ENCODE data around the gene DTD1. TPM values are rescaled to one million over a fixed set of nuclear protein-coding genes. Genes with fewer than 3 reads are reported as not detected.

The DTD1 gene
- total RNA-seq, 6 experiments from 2014 or later: 5.4 to 21.2 (median 7.5) TPM

DNA sequence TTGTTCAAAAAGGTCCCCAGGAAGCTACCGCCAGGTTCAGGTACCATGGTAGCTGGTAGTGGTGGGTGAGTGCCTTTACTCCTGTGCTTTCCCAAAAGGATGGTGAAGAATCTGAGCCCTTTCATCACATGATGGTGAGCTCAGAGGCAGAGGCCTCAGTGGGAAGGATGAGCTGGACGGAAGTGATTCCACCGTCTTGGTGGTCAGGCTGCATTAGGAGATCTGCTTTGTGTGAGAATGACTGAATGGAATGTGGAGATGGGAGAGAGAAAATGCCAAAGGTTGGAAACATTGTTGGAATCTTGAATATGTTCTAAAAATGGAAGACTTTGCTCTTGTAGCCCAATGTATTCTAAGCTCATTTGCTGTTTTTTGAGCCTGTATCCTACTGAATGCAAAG, 117.6 kb downstream of the DTD1 start:
- Histone ChIP-seq H3K27me3 (no peaks in the 10 kb centered on the region), H3K27ac (no peak overlapping the region), H3K4me1 (no peaks in the 10 kb centered on the region), H3K9me3 (no peaks in the 10 kb centered on the region), H3K4me3 (no peak overlapping the region), H3K36me3 (no peaks in the 10 kb centered on the region)
- peak in 1 of 4 donors; percentile 28 for ATAC-seq
- TF ChIP-seq CTCF (IDR thresholded peaks at IDR 0.05) (no peak), POLR2A (IDR thresholded peaks at IDR 0.05) (no peak)
- no peak for DNase-seq
- 79% methylated on average over 3 of the region's 3 CpGs for WGBS (ENCODE audit: insufficient coverage, low coverage, low lambda C conversion rate, missing lambda C conversion rate)
- intact Hi-C loops (cut with DNase I): no loop called here

- Histone ChIP-seq H3K4me3 (no peak overlapping the region), H3K36me3 (no peaks in the 10 kb centered on the region), H3K27me3 (no peaks in the 10 kb centered on the region), H3K4me1 (no peaks in the 10 kb centered on the region), H3K27ac (no peak overlapping the region), H3K9me3 (no peaks in the 10 kb centered on the region)
- TF ChIP-seq POLR2A (IDR thresholded peaks at IDR 0.05) (no peak), CTCF (IDR thresholded peaks at IDR 0.05) (no peak)
- intact Hi-C loops (cut with DNase I): no loop called here
- DNase-seq (no peak), ATAC-seq (no peak)
- 68% methylated on average over 2 of the region's 2 CpGs for WGBS (ENCODE audit: insufficient coverage, low coverage, low lambda C conversion rate, missing lambda C conversion rate)
Measured at GRCh38 chr20:18705910-18706309, 118.1 kb downstream of the DTD1 start.

GRCh38 chr20:18712131-18712530, 124.3 kb downstream of the DTD1 start:
- H3K4me3 ChIP-seq: no peak overlapping the region
- H3K9me3 ChIP-seq: no peaks in the 10 kb centered on the region
- no peaks in the 10 kb centered on the region for H3K36me3 ChIP-seq
- no peaks in the 10 kb centered on the region for H3K4me1 ChIP-seq
- ATAC-seq: no peak
- intact Hi-C loops (cut with DNase I): no loop called here
- TF ChIP-seq POLR2A (IDR thresholded peaks at IDR 0.05) (no peak), CTCF (IDR thresholded peaks at IDR 0.05) (no peak)
- no peak for DNase-seq
- no peaks in the 10 kb centered on the region for H3K27me3 ChIP-seq
- 82% methylated on average over 1 of the region's 1 CpG for WGBS (ENCODE audit: insufficient coverage, low coverage, low lambda C conversion rate, missing lambda C conversion rate)
- H3K27ac ChIP-seq: no peak overlapping the region

GRCh38 chr20:18712882-18713281, 125.0 kb downstream of the DTD1 start:
- intact Hi-C loops (cut with DNase I): no loop called here
- no peaks in the 10 kb centered on the region for H3K27me3 ChIP-seq
- ATAC-seq (no peak), DNase-seq (no peak)
- H3K36me3 ChIP-seq: no peaks in the 10 kb centered on the region
- no peaks in the 10 kb centered on the region for H3K9me3 ChIP-seq
- no peaks in the 10 kb centered on the region for H3K4me1 ChIP-seq
- H3K4me3 ChIP-seq: no peak overlapping the region
- no peak overlapping the region for H3K27ac ChIP-seq
- WGBS (ENCODE audit: insufficient coverage, low coverage, low lambda C conversion rate, missing lambda C conversion rate): no CpG with 5 or more reads among the region's 3 CpGs
- TF ChIP-seq POLR2A (IDR thresholded peaks at IDR 0.05) (no peak), CTCF (IDR thresholded peaks at IDR 0.05) (no peak)

DNA sequence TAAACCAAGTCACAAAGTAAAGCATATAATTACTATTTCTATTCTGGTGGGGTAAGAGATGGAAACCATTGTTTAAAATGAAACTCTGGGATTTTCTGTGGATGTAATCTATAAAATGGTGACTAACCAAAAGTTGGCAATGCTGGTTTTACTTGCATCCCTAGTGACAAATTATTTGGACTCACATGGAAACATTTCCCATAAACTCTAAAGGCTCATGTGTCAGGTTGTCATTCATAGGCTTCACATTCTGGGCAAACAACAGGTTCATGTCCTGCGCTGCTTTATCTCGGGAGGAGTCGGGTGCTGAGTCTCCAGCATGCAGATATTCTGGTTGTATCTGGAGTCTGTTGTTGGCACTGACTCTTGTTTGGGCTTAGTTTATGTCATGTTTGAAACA, 127.7 kb downstream of the DTD1 start:
- Histone ChIP-seq H3K9me3 (no peaks in the 10 kb centered on the region), H3K27ac (no peak overlapping the region), H3K36me3 (no peaks in the 10 kb centered on the region), H3K4me3 (no peak overlapping the region), H3K4me1 (no peaks in the 10 kb centered on the region), H3K27me3 (no peaks in the 10 kb centered on the region)
- WGBS (ENCODE audit: insufficient coverage, low coverage, low lambda C conversion rate, missing lambda C conversion rate): 100% methylated on average over 3 of the region's 3 CpGs
- DNase-seq (no peak), ATAC-seq (no peak)
- intact Hi-C loops (cut with DNase I): no loop called here
- TF ChIP-seq POLR2A (IDR thresholded peaks at IDR 0.05) (no peak), CTCF (IDR thresholded peaks at IDR 0.05) (no peak)
